ENCODE results near the gene NUDT7.

Gene NUDT7

GRCh38 chr16:77722309-77723107 is at the start of gene NUDT7:
Gene NUDT7, plus strand, starts transcription at chr16:77722514. Its CDS starts 69 bp downstream, at chr16:77722583.
- peak; percentile 95 for DNase-seq (ENCODE audit: low read depth)

GRCh38 chr16:77674888-77675287 is 47.4 kb upstream of the NUDT7 start:
- DNase-seq (ENCODE audit: low read depth) = no peak

- DNase-seq (ENCODE audit: low read depth) = peak; percentile 66
Measured at GRCh38 chr16:77675464-77676324, 46.6 kb upstream of the NUDT7 start.

GRCh38 chr16:77677129-77677528 is 45.2 kb upstream of the NUDT7 start:
- no peak for DNase-seq (ENCODE audit: low read depth)

GRCh38 chr16:77679391-77679790 is 42.9 kb upstream of the NUDT7 start:
- no peak for DNase-seq (ENCODE audit: low read depth)

GRCh38 chr16:77679901-77680300 is 42.4 kb upstream of the NUDT7 start:
- no peak for DNase-seq (ENCODE audit: low read depth)

GRCh38 chr16:77680496-77680895 is 41.8 kb upstream of the NUDT7 start:
- no peak for DNase-seq (ENCODE audit: low read depth)

- no peak for DNase-seq (ENCODE audit: low read depth)
Measured at GRCh38 chr16:77682586-77682985, 39.7 kb upstream of the NUDT7 start.

GRCh38 chr16:77683397-77684180 is 38.7 kb upstream of the NUDT7 start:
- no peak for DNase-seq (ENCODE audit: low read depth)

GRCh38 chr16:77684181-77684526 is 38.2 kb upstream of the NUDT7 start:
- DNase-seq (ENCODE audit: low read depth) = no peak

- DNase-seq (ENCODE audit: low read depth) = no peak
Measured at GRCh38 chr16:77686385-77686784, 35.9 kb upstream of the NUDT7 start.

GRCh38 chr16:77689971-77690370 is 32.3 kb upstream of the NUDT7 start:
- DNase-seq (ENCODE audit: low read depth) = no peak

- no peak for DNase-seq (ENCODE audit: low read depth)
Measured at GRCh38 chr16:77690416-77690815, 31.9 kb upstream of the NUDT7 start.

- no peak for DNase-seq (ENCODE audit: low read depth)
Measured at GRCh38 chr16:77692612-77693011, 29.7 kb upstream of the NUDT7 start.

GRCh38 chr16:77696149-77696548 is 26.2 kb upstream of the NUDT7 start:
- DNase-seq (ENCODE audit: low read depth) = no peak

- DNase-seq (ENCODE audit: low read depth) = no peak
Measured at GRCh38 chr16:77700846-77701245, 21.5 kb upstream of the NUDT7 start.

- no peak for DNase-seq (ENCODE audit: low read depth)
Measured at GRCh38 chr16:77705351-77705750, 17.0 kb upstream of the NUDT7 start.

- DNase-seq (ENCODE audit: low read depth) = no peak
Measured at GRCh38 chr16:77711179-77711578, 11.1 kb upstream of the NUDT7 start.

GRCh38 chr16:77711775-77712174 is 10.5 kb upstream of the NUDT7 start:
- no peak for DNase-seq (ENCODE audit: low read depth)

- no peak for DNase-seq (ENCODE audit: low read depth)
Measured at GRCh38 chr16:77715145-77715544, 7.2 kb upstream of the NUDT7 start.

- no peak for DNase-seq (ENCODE audit: low read depth)
Measured at GRCh38 chr16:77721752-77722308, 484 bp upstream of the NUDT7 start.

GRCh38 chr16:77723108-77723514 is 797 bp downstream of the NUDT7 start:
- no peak for DNase-seq (ENCODE audit: low read depth)
